Right lobe of liver (tissue), 6 donors: Measurements from ENCODE around the gene CDH1. TPM values are rescaled to one million over a fixed set of nuclear protein-coding genes. Genes with fewer than 3 reads are reported as not detected.
"Not testable (repeated sequence)": the region's sequence is repeated elsewhere in the genome, so short reads cannot be mapped to it uniquely, and the experiment has no call there.

Source experiments
- ATAC-seq, 4 donors: fragments of 200-7000 bp; cut with Tn5 transposase; one replicate each; pipeline ENCODE4 v1.9.1; 2020; ENCODE audit warnings: mild to moderate bottlenecking in 4 of 4, moderate library complexity in 4 of 4
- DNase-seq, 3 donors: peaks; one replicate each; pipeline ENCODE4 v3.0.0-alpha.2; 2020
- H3K27ac ChIP-seq, 3 donors: fragments of 200-600 bp; one replicate each; pipeline ENCODE4 v1.8.0; 2022
- H3K27me3 ChIP-seq, 2 donors: fragments of 200-600 bp; one replicate each; pipeline ENCODE4 v1.8.0; 2022
- H3K36me3 ChIP-seq, 4 donors: fragments of 200-600 bp; sonication (generic) in 1 of 4; one replicate each; pipeline versions ENCODE4 v1.5.1 to v1.8.0; 2017 to 2022; ENCODE audit warnings: control low read depth in 1 of 4
- H3K4me1 ChIP-seq, 4 donors: fragments of 200-600 bp; sonication (generic) in 1 of 4; one replicate each; pipeline versions ENCODE4 v1.5.1 to v1.8.0; 2017 to 2022; ENCODE audit warnings: control low read depth in 1 of 4
- H3K4me3 ChIP-seq, 3 donors: fragments of 200-600 bp; one replicate each; pipeline ENCODE4 v1.8.0; 2022
- H3K9me3 ChIP-seq, 4 donors: fragments of 200-600 bp; sonication (generic) in 1 of 4; one replicate each; pipeline versions ENCODE4 v1.5.1 to v1.8.0; 2017 to 2022; ENCODE audit warnings: control low read depth in 1 of 4
- CTCF ChIP-seq, 4 donors: fragments of 200-600 bp in 3 of 4; fragments of 450-650 bp in 1 of 4; IDR thresholded peaks; one replicate each; pipeline versions ENCODE4 v1.5.1 to v1.8.0; 2016 to 2022; ENCODE audit warnings: antibody characterized with exemption in 4 of 4, mild to moderate bottlenecking in 2 of 4
- POLR2A ChIP-seq: fragments of 450-650 bp; IDR thresholded peaks from one replicate; pipeline ENCODE4 v1.6.1; 2017; ENCODE audit warnings: antibody characterized with exemption, mild to moderate bottlenecking
- WGBS: methylation state at CpG from one replicate; pipeline ENCODE4 v1.1.6; 2018; ENCODE audit warnings: low coverage, low lambda C conversion rate; ENCODE audit not compliant: insufficient coverage; ENCODE audit errors: missing lambda C conversion rate; 5-methylcytosine and 5-hydroxymethylcytosine counted together
- intact Hi-C, 2 donors: fragments of 100-400 bp; cut with DNase I; formaldehyde crosslinking; loops; one replicate each; pipeline versions ENCODE4 v1.11.2 to v1.14.1; 2022
- total RNA-seq, 6 experiments: library from RNA; depleted of rRNA in 2 of 6; stranded (reverse); fragments of >200 nt in 2 of 6; fragmentation: NEBNext Ultra II Directional in 3 of 6; extraction: Animal tissue kit (Norgen Biotek cat#: 25700) in 3 of 6; gene quantifications; one replicate each; pipeline versions ENCODE4 v1.1.0 to v1.2.4, GENCODE V29; 2016 to 2023
- donor health status: DM: no; HTN: yes; CAD: no.
- donor health status: DM: no; HTN: no; CAD: no.
- donor health status: DM: no; HTN: no; CAD: no.
- donor health status: DM: no; HTN: yes; CAD: no.
- donor health status: DM: no; HTN: yes; CAD: no.

Gene CDH1
- total RNA-seq, 6 experiments from 2014 or later, result 54.3 to 130 (median 76.5) TPM

GRCh38 chr16:68707340-68708152, 29.5 kb upstream of the CDH1 start:
- 60% methylated on average over 1 of the region's 27 CpGs for whole genome bisulfite sequencing
- DNase-seq, result no peak
- Histone ChIP-seq H3K9me3 (no peaks in the 10 kb centered on the region), H3K27ac (no peak overlapping the region), H3K36me3 (no peaks in the 10 kb centered on the region), H3K4me1 (no peaks in the 10 kb centered on the region), H3K27me3 (no peaks in the 10 kb centered on the region), H3K4me3 (no peak overlapping the region)
- TF ChIP-seq CTCF (IDR thresholded peaks at IDR 0.05), result no peak
- ATAC-seq, result peak in 1 of 4 donors; percentile 5
- intact Hi-C loops, result loop anchor here in 1 of 2 donors (5.0 kb wide), 1 partner anchor 95 kb away; no protein-coding TSS in a partner anchor

- H3K27me3 ChIP-seq, result no peaks in the 10 kb centered on the region
- no peak for TF ChIP-seq POLR2A
- no peak overlapping the region for H3K4me3 ChIP-seq
- no peaks in the 10 kb centered on the region for H3K9me3 ChIP-seq
- ATAC-seq (no peak), DNase-seq (no peak)
- H3K27ac ChIP-seq, result no peak overlapping the region
- no peaks in the 10 kb centered on the region for H3K36me3 ChIP-seq
- H3K4me1 ChIP-seq, result no peaks in the 10 kb centered on the region
- intact Hi-C loops, result no loop called here
- 67% methylated on average over 1 of the region's 5 CpGs for WGBS
Observed at GRCh38 chr16:68710211-68710610, 26.9 kb upstream of the CDH1 start.

- H3K27me3 ChIP-seq, result no peaks in the 10 kb centered on the region
- H3K9me3 ChIP-seq, result no peaks in the 10 kb centered on the region
- no peaks in the 10 kb centered on the region for H3K4me1 ChIP-seq
- no peak for TF ChIP-seq POLR2A
- no peak for TF ChIP-seq CTCF (IDR thresholded peaks at IDR 0.05)
- no peak overlapping the region for H3K4me3 ChIP-seq
- DNase-seq (no peak), ATAC-seq (peak; percentile 44 to 63 (median 51))
- WGBS, result 53% methylated on average over 11 of the region's 14 CpGs
- no peaks in the 10 kb centered on the region for H3K36me3 ChIP-seq
- H3K27ac ChIP-seq, result no peak overlapping the region
- intact Hi-C loops, result no loop called here
Observed at GRCh38 chr16:68711421-68712139, 25.5 kb upstream of the CDH1 start.

- no peak for DNase-seq
- TF ChIP-seq POLR2A (no peak), CTCF (IDR thresholded peaks at IDR 0.05) (no peak)
- intact Hi-C loops, result no loop called here
- 51% methylated on average over 5 of the region's 6 CpGs for WGBS
- Histone ChIP-seq H3K4me1 (no peaks in the 10 kb centered on the region), H3K27me3 (no peaks in the 10 kb centered on the region), H3K9me3 (no peaks in the 10 kb centered on the region), H3K36me3 (no peaks in the 10 kb centered on the region), H3K27ac (no peak overlapping the region), H3K4me3 (no peak overlapping the region)
- peak in 1 of 4 donors; percentile 30 for ATAC-seq
Observed at GRCh38 chr16:68713361-68713760, 23.7 kb upstream of the CDH1 start.

GRCh38 chr16:68715471-68715870, 21.6 kb upstream of the CDH1 start:
- intact Hi-C loops, result no loop called here
- ATAC-seq, result peak in 1 of 4 donors; percentile 51
- DNase-seq, result no peak
- Histone ChIP-seq H3K36me3 (no peaks in the 10 kb centered on the region), H3K9me3 (no peaks in the 10 kb centered on the region), H3K4me3 (no peak overlapping the region), H3K27me3 (no peaks in the 10 kb centered on the region), H3K27ac (no peak overlapping the region), H3K4me1 (no peaks in the 10 kb centered on the region)
- 22% methylated on average over 3 of the region's 5 CpGs for WGBS
- TF ChIP-seq POLR2A (no peak), CTCF (IDR thresholded peaks at IDR 0.05) (no peak)

- H3K27me3 ChIP-seq, ATAC-seq, H3K36me3 ChIP-seq, H3K4me1 ChIP-seq, H3K27ac ChIP-seq, intact Hi-C loops, H3K9me3 ChIP-seq, H3K4me3 ChIP-seq, DNase-seq: not testable (repeated sequence)
- 81% methylated on average over 3 of the region's 4 CpGs for WGBS
Observed at GRCh38 chr16:68716516-68716915, 20.6 kb upstream of the CDH1 start.
